C4-2B (cell line): Measurements from ENCODE around the gene ORC2.
"Not testable (repeated sequence)": the region's sequence is repeated elsewhere in the genome, so short reads cannot be mapped to it uniquely, and the experiment has no call there.

Experiments used
- H3K27ac ChIP-seq: fragments of 450-650 bp; 2 replicates; pipeline ENCODE4 v1.5.1; 2017
- ZFX ChIP-seq: fragments of 450-650 bp; IDR thresholded peaks from 2 replicates; pipeline ENCODE4 v1.6.1; 2017
- TF ChIP-seq, protein P1 (sequence below): fragments of 450-650 bp; conservative IDR thresholded peaks from 2 replicates; pipeline ENCODE4 v1.5.1; 2017; ENCODE audit warnings: mild to moderate bottlenecking

ORC2 gene

GRCh38 chr2:200985799-200986198 is 22.3 kb upstream of the ORC2 start:
- no peak for TF ChIP-seq ZFX
- TF ChIP-seq, protein P1, sequence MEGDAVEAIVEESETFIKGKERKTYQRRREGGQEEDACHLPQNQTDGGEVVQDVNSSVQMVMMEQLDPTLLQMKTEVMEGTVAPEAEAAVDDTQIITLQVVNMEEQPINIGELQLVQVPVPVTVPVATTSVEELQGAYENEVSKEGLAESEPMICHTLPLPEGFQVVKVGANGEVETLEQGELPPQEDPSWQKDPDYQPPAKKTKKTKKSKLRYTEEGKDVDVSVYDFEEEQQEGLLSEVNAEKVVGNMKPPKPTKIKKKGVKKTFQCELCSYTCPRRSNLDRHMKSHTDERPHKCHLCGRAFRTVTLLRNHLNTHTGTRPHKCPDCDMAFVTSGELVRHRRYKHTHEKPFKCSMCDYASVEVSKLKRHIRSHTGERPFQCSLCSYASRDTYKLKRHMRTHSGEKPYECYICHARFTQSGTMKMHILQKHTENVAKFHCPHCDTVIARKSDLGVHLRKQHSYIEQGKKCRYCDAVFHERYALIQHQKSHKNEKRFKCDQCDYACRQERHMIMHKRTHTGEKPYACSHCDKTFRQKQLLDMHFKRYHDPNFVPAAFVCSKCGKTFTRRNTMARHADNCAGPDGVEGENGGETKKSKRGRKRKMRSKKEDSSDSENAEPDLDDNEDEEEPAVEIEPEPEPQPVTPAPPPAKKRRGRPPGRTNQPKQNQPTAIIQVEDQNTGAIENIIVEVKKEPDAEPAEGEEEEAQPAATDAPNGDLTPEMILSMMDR = no peak

DNA sequence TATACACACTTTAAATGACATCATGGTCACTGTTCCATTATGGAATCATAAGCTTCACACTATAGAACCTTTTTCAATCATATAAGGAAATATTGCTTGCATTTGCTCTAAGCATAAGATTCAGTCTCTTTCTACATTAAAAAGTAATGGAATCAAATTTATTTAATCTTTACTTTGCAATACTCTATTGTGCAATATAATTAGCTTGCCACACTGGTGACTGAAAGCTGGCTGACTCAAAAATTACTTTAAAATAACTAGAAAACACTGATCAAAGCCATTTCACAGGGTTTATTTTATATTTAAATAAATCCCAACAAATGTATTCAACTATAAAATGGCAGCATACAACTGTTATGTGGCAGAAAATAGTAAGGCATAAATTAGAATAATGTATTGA is 13.2 kb upstream of the ORC2 start:
- H3K27ac ChIP-seq = no peak overlapping the region
- TF ChIP-seq, protein P1 = no peak
- TF ChIP-seq ZFX = no peak

More at GRCh38 chr2:200985799-200986198, 22.3 kb upstream of the ORC2 start:
- H3K27ac ChIP-seq = no peak overlapping the region

DNA sequence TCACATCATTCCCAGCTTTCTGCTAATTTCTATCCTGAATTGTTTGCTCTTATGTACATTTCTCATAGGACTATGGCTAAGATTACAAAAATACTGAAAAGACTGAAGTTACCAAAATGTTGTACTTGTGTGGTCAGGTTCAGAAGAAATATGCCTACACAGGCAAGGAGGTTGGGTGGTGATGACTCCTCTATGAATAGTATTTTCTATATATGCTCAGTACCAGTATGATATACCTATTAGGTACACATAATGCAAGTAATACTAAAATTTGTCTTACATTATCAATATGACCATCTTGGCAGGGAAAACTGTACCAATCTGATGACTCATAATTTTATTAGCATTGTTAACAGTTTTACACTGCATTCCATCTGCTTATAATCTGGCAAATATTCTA is 12.2 kb upstream of the ORC2 start:
- H3K27ac ChIP-seq = no peak overlapping the region
- no peak for TF ChIP-seq ZFX
- TF ChIP-seq, protein P1 = no peak

- not testable (repeated sequence) for H3K27ac ChIP-seq
Observed at GRCh38 chr2:200970057-200970456, 6.6 kb upstream of the ORC2 start.

DNA sequence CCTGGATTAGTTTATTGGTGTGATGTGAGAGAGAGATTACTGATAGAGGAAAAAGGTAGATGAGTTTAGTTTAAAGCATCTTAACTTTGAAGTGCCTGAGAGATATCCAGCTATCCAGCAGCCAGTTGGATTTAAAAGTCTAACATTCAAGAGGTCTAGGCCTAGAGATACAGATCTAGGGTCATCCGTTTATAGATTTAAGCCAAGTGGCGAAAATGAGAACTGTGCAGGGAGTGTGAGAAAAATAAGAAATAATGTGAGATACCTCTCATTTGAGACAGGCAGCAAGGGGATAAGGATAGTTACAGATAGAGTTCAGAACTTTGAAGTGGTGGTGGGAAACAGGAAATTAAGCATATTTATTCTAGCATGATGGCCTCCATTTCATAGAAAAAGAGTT is 5.3 kb upstream of the ORC2 start:
- TF ChIP-seq, protein P1 = no peak; the same call in 1 of the 2 replicates
- no peak for TF ChIP-seq ZFX
- H3K27ac ChIP-seq = no peak overlapping the region

DNA sequence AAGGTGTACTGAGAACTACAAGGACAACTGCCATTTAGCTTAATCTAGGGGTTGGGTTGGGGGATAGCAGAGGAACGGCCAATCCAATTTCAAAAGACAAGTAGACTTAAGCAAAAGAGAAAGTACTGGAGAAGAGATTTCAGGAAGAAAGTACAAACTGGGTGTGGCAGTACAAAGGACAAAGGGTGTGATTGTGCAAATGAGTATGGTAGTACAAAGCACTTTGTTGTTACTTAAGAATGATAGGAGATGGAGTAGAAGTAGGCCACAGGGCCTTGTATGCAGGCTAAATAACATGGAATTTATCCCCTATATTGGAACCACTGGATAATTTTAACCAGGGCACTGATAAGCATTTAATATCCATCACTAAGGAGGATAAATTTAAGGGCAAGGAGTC is 4.7 kb upstream of the ORC2 start:
- no peak overlapping the region for H3K27ac ChIP-seq
- TF ChIP-seq, protein P1 = no peak
- no peak for TF ChIP-seq ZFX

GRCh38 chr2:200966770-200967169 is 3.3 kb upstream of the ORC2 start:
- TF ChIP-seq, protein P1 = no peak
- TF ChIP-seq ZFX = no peak
- no peak overlapping the region for H3K27ac ChIP-seq

- TF ChIP-seq, protein P1 = no peak
- TF ChIP-seq ZFX = no peak
Observed at GRCh38 chr2:200964498-200964897, 1.0 kb upstream of the ORC2 start.

DNA sequence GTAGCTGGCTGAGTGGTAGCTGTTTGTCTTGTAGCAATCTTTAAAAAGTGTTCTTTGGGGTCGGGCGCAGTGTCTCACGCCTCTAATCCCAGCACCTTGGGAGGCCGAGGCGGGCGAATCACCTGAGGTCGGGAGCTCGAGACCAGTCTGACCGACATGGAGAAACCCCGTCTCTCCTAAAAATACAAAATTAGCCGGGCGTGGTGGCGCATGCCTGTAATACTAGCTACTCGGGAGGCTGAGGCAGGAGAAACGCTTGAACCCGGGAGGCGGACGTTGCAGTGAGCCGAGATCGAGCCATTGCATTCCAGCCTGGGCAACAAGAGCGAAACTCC is 425 bp upstream of the ORC2 start:
- peak overlapping the region; percentile 94 for H3K27ac ChIP-seq

More at GRCh38 chr2:200964498-200964897, 1.0 kb upstream of the ORC2 start:
- no peak overlapping the region; the same call in 1 of the 2 replicates for H3K27ac ChIP-seq
